Heart right ventricle (tissue), 16 donors: Measurements from ENCODE around the gene AHNAK2. TPM values are rescaled to one million over a fixed set of nuclear protein-coding genes. Genes with fewer than 3 reads are reported as not detected.

Experiments used
- ATAC-seq, 8 donors: fragments of 200-7000 bp; cut with Tn5 transposase; one replicate each; pipeline ENCODE4 v1.9.1; 2020; ENCODE audit warnings: mild to moderate bottlenecking in 8 of 8, moderate library complexity in 8 of 8, moderate number of reproducible peaks in 1 of 8
- DNase-seq, 2 donors: peaks; one replicate each; pipeline ENCODE4 v3.0.0-alpha.2; 2020
- H3K27ac ChIP-seq, 10 donors: fragments of 200-600 bp; sonication (generic) in 2 of 10; one replicate each; pipeline versions ENCODE4 v1.5.0 to v1.8.0; 2020 to 2022; ENCODE audit warnings: mild to moderate bottlenecking in 3 of 10
- H3K27me3 ChIP-seq, 7 donors: fragments of 200-600 bp; one replicate each; pipeline ENCODE4 v1.8.0; 2021 to 2022; ENCODE audit warnings: mild to moderate bottlenecking in 2 of 7
- H3K36me3 ChIP-seq, 9 donors: fragments of 200-600 bp; sonication (generic) in 1 of 9; one replicate each; pipeline versions ENCODE4 v1.5.0 to v1.8.0; 2020 to 2022; ENCODE audit warnings: mild to moderate bottlenecking in 2 of 9
- H3K4me1 ChIP-seq, 9 donors: fragments of 200-600 bp; sonication (generic) in 1 of 9; one replicate each; pipeline versions ENCODE4 v1.5.0 to v1.8.0; 2020 to 2022; ENCODE audit warnings: mild to moderate bottlenecking in 4 of 9
- H3K4me3 ChIP-seq, 10 donors: fragments of 200-600 bp; sonication (generic) in 2 of 10; one replicate each; pipeline versions ENCODE4 v1.5.0 to v1.8.0; 2020 to 2022; ENCODE audit warnings: mild to moderate bottlenecking in 7 of 10, moderate library complexity in 2 of 10
- H3K9me3 ChIP-seq, 11 donors: fragments of 200-600 bp in 10 of 11; sonication (generic) in 2 of 11; one replicate each; pipeline versions ENCODE4 v1.5.0 to v1.8.0; 2013 to 2022; ENCODE audit warnings: mild to moderate bottlenecking in 2 of 11, control low read depth in 1 of 11, moderate library complexity in 1 of 11
- CTCF ChIP-seq, 9 donors: fragments of 200-600 bp; sonication (generic) in 2 of 9; IDR thresholded peaks; one replicate each; pipeline versions ENCODE4 v1.5.0 to v1.8.0; 2021 to 2022; ENCODE audit warnings: antibody characterized with exemption in 9 of 9, mild to moderate bottlenecking in 5 of 9, moderate library complexity in 1 of 9
- WGBS, 2 donors: extraction: QIAGEN DNeasy Blood & Tissue Kit; methylation state at CpG; one replicate each; pipeline ENCODE4 v1.1.7; 2013; ENCODE audit warnings: inconsistent platforms in 1 of 2; 5-methylcytosine and 5-hydroxymethylcytosine counted together
- intact Hi-C, 10 donors: fragments of 100-400 bp; cut with DNase I; formaldehyde crosslinking; loops; one replicate each; pipeline versions ENCODE4 v1.11.1 to v1.14.2; 2022
- polyA plus RNA-seq, 2 donors: library from polyadenylated mRNA; stranded (reverse); fragments of 200-250 nt; gene quantifications; one replicate each; pipeline ENCODE4 v1.2.3, GENCODE V29; 2013
- total RNA-seq, 10 donors: library from RNA; stranded (reverse); fragmentation: NEBNext Ultra II Directional in 3 of 10; extraction: Animal tissue kit (Norgen Biotek cat#: 25700) in 3 of 10; gene quantifications; one replicate each; pipeline versions ENCODE4 v1.2.1 to v1.2.4, GENCODE V29; 2021 to 2023
- donor health status: Arrhythmogenic right ventricular cardiomyopathy.
- donor health status: ischemic (EF 13 %, LVEDD 7.1; RV severe dilation, severe dysfunction).
- donor health status: healthy with polysubstance abuse.
- donor health status: DM: no; HTN: yes; CAD: no.
- donor health status: DM: no; HTN: no; CAD: no.
- donor health status: ischemic (EF 25% LVEDD 6.9; RV normal size, moderate dysfunction).
- donor health status: ischemic (EF 25% LVEDD 5.7; RV mildly dilated, moderate dysfunction).
- donor health status: healthy.
- donor health status: DM: yes; HTN: yes; CAD: no.
- donor health status: Ischemic cardiomyopathy.
- donor health status: ischemic (EF 35%, LVEDD 5.7; RV mildly dilated, moderate dysfunction).
- donor health status: nonischemic (EF 11% LVEDD 7.7; RV severe dilation, severe dysfunction).
- donor health status: DM: yes; HTN: yes; CAD: no.
- donor health status: PGD.
- donor health status: ischemic (EF 29% LVEDD 5.4; RV normal size, mild dysfunction).
- donor health status: nonischemic (EF 23%, LVEDD 6.1; RV moderate dilation, normal function).

Gene AHNAK2
- total and polyA plus RNA-seq, 12 donors: 1.1 to 29.5 (median 3.1) TPM

GRCh38 chr14:104984056-104984894 lies 6.1 kb upstream of the AHNAK2 start:
- TF ChIP-seq CTCF (IDR thresholded peaks at IDR 0.05): no peak
- Histone ChIP-seq H3K27ac (no peak overlapping the region), H3K4me3 (no peak overlapping the region), H3K36me3 (peaks cover 0 to under 1% (median 0%) of the 10 kb centered on the region in 9 donors), H3K27me3 (peaks cover 0 to under 1% (median 0%) of the 10 kb centered on the region in 7 donors), H3K4me1 (peaks cover 0 to 31% (median 13%) of the 10 kb centered on the region in 9 donors), H3K9me3 (no peaks in the 10 kb centered on the region)
- intact Hi-C loops: loop anchor here in 1 of 10 donors (5.0 kb wide), 1 partner anchor 38 kb away; the partner anchor contains the start of gene CDCA4
- DNase-seq: no peak
- WGBS, 2 donors: 90 to 92% methylated on average over 15 of the region's 15 CpGs
- no peak for ATAC-seq

- Histone ChIP-seq H3K4me1 (peaks cover 0 to 37% (median 16%) of the 10 kb centered on the region in 9 donors), H3K27ac (no peak overlapping the region), H3K9me3 (no peaks in the 10 kb centered on the region), H3K4me3 (no peak overlapping the region), H3K27me3 (peaks cover 0 to 9% (median 0%) of the 10 kb centered on the region in 7 donors), H3K36me3 (no peaks in the 10 kb centered on the region)
- ATAC-seq (no peak), DNase-seq (no peak)
- intact Hi-C loops: loop anchor here in 1 of 10 donors (5.0 kb wide), 1 partner anchor 39 kb away; the partner anchor contains the start of gene CDCA4
- WGBS, 2 donors: 79 to 81% methylated on average over 12 of the region's 12 CpGs
- TF ChIP-seq CTCF (IDR thresholded peaks at IDR 0.05): no peak
Observed at GRCh38 chr14:104983231-104983721, 5.1 kb upstream of the AHNAK2 start.

GRCh38 chr14:104982548-104983230 lies 4.5 kb upstream of the AHNAK2 start:
- Histone ChIP-seq H3K9me3 (no peaks in the 10 kb centered on the region), H3K4me1 (peaks cover 0 to 40% (median 20%) of the 10 kb centered on the region in 9 donors), H3K27me3 (peaks cover 0 to 14% (median 0%) of the 10 kb centered on the region in 7 donors), H3K36me3 (no peaks in the 10 kb centered on the region), H3K4me3 (no peak overlapping the region), H3K27ac (no peak overlapping the region)
- intact Hi-C loops: loop anchor here in 1 of 10 donors (5.0 kb wide), 1 partner anchor 40 kb away; the partner anchor contains the start of gene CDCA4
- TF ChIP-seq CTCF (IDR thresholded peaks at IDR 0.05): no peak
- 82 to 84% methylated on average over 10 of the region's 10 CpGs for WGBS, 2 donors
- no peak for DNase-seq
- no peak for ATAC-seq
